ENCODE data around the gene RNF213.
A peak's percentile ranks its signal among the peaks of the same experiment; 100 is the strongest.

The RNF213 gene

DNA sequence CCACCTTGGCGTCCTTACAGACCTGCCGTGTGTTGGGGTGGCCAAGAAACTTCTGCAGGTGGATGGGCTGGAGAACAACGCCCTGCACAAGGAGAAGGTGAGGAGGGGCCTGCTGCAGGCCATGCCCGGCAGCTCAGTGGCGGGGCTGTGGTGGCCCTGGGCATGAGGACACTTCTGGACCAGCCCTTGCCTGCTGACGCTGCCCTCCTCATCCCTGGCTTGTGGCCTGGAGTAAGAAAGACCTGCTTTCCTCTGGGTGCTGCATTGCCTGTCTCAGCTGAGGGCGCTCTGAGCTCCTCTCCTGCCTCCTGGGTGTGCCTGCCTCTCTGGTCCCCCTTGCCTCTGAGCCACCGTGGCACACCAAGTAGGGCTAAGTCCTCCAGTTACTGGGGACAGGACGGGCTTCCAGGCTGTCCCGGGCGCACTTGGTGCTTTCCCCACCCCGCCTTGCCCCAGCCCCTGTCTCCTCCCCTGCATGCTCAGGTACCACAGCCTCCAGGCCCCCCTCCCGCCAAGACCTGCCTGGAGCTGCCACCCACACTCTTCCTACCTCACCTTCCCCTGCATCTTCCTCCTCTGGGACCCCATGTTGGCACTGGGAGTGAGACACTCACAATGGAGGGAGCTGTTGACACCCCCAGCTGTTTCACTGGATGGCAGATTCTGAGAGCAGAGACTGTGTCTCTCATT, 163.0 kb downstream of the RNF213 start:
- DNase-seq = no peak

GRCh38 chr17:80424261-80424660, 163.6 kb downstream of the RNF213 start:
- no peak for DNase-seq

DNA sequence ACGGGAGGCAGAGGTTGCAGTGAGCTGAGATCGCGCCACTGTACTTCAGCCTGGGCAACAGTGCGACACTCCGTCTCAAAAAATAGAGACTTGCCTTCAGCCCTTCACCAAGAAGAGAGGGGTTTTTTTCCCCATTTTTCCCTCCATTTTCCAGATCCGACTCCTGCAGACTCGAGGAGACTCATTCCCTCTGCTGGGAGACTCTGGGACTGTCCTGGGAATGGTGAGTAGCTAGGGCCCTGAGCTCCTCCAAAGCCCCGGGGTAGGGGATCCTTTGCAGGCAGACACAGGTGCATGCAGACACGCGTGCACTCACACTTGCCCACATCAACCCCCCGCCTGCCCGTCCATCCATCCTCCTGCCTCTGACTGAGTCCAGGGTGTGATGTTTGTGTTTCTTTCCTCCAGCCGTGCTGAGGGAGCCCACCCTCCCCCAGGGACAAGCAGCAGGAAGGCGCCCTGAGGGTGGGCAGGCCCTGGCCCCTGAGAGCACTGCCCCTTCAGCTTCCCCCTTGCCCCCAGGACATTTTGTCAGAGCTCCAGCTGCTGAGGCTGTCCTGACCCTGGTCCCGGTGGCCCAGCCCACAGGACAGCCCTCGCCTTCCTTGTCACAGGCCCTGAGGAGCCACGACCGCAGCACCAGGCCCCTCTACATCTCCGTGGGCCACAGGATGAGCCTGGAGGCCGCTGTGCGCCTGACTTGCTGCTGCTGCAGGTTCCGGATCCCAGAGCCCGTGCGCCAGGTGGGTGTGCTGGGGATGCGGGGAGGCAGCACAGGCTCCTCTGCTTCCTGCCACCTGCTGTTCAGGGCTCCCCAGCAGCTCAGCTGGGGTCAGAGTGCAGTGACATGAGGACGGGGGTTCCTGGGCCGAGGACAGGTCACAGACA, 164.5 kb downstream of the RNF213 start:
- DNase-seq = no peak

DNA sequence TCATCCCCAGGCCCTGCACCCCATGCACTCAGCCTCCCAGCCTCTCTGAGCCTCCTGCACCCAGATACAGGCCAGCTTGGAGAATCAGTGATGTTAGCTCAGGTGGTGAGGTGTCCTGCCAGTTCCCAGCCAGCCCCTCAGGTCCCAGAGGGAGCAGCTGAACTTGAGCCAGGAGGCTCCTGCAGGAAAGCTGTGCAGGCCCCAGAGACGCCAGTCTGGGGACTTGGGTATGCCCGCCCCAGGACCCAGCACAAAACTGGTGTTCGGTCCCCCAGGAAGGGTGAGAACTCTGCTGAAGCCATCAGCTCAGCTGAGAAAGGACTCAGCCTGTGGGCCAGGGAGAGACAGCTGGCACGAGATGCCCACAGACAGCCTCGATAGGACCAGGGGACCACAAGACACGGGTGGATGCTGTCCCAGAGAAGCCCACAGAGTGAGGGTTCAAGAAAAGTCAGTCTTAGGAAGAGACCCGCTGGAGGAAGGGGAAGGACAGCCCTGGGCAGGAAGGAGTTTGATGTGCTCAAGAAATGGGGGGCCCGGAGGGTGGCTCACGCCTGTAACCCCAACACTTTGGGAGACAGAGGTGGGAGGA, 165.3 kb downstream of the RNF213 start:
- no peak for DNase-seq

- DNase-seq = peak; percentile 10
These were observed 166.1 kb downstream of the RNF213 start for GRCh38 chr17:80426671-80427326.

DNA sequence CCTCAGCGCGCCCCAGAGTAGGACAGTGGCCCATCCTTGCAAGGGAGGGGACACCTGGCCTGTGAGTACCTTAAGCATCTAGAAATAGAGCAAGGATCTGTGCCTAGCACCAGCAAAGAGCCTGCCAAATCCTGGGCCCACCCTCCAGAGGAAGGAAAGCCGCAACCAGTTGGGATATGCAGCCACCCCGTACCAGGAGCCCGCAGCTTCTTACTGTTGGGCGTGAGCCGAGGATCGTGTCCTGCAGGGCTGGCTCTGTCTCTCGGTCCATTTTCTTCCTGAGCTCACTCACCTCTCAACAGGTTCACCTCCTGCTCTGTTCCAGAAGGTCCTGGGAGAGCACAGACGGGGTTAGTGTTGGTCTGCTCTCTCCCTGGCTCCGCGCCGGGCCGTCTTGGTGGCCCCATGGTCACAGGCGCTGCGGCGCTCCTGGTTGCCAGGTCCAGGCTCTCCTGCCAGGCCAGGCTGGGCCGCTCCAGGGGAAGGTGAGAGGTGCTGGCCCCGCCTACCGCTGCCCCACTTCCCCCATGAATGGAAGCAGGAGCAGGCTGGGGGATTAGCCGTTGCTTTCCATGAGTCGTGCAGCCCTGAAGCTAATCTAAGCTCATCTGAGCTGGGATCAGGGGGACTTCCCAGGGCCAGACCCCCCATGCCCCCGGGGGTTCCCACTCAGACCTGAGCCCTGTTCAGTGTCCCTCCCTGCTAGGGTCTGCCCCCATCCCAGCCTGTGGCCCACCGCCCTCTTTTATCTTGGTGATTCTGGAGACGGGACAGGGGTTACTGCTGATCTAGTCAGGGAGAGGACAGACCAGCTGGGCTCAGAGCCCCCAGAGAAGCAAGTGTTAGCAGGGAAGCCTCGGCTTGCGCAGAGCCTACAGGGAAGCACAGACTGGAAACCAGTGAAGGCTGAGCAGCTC, 167.0 kb downstream of the RNF213 start:
- no peak for DNase-seq

GRCh38 chr17:80428363-80428762, 167.7 kb downstream of the RNF213 start:
- no peak for DNase-seq

DNA sequence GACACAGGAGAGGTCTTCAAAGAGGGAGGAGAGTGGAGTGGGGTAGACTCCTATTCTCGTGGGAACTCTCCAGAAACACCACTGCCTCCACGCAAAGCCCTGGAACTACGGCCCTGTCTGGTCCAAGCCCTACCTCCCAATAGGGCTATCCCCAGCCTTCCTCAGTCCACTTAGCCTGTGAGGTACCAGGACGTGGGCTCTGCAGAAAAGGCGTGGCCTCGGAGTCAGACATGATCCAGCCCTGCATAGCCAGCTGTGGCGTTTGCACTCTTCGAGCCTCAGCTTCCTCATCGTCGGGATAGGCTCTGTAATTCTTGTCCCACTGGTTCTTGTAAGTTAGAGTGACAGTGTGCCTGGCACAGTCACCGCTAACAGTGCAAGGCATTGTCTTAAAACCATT, 168.1 kb downstream of the RNF213 start:
- no peak for DNase-seq

DNA sequence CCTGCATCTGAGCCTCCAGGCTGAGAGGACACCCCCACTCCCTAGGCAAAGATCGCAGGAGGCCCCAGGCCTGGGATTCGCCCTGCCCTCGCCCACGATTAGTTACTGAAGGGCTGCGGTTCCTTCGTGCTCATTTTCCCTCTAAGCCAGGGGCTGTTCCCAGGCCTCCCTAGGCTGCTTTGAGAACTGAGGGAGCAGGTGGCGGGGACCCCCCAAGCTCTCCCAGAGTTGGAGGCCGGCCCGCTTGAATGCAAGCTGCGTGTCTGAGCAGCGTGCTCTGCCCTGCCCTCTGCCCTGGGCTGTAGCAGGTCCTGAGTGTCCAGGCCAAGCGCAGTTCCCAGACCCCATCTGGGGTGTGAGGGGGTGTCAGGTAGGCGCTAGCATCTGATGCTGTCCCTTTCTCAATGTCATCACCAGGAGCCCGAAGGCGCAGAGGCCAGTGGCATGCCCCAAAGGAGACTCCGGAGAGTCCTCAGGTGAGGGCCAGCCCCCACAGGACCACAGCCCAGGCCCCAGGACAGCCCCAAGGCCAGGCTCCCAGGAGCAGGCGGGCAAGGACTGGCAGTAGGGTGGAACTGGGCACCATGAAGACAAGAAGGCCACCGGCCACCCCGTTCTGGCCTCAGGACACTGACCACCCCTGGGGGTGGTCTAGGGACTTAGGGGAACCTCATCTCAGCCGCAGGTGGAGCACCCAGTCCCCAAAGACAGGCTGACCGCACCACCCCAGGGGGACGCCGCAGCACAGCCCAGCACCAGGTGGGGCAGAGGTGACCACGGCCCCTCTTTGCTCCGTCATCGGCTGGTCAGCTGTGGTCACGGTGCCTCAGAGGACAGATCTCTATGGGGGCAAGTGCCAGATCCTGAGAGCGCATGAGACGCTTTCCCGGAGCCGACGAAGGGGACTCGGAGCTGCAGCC, 169.0 kb downstream of the RNF213 start:
- no peak for DNase-seq

- peak; percentile 21 for DNase-seq
These were observed 170.0 kb downstream of the RNF213 start for GRCh38 chr17:80430446-80431245.

DNA sequence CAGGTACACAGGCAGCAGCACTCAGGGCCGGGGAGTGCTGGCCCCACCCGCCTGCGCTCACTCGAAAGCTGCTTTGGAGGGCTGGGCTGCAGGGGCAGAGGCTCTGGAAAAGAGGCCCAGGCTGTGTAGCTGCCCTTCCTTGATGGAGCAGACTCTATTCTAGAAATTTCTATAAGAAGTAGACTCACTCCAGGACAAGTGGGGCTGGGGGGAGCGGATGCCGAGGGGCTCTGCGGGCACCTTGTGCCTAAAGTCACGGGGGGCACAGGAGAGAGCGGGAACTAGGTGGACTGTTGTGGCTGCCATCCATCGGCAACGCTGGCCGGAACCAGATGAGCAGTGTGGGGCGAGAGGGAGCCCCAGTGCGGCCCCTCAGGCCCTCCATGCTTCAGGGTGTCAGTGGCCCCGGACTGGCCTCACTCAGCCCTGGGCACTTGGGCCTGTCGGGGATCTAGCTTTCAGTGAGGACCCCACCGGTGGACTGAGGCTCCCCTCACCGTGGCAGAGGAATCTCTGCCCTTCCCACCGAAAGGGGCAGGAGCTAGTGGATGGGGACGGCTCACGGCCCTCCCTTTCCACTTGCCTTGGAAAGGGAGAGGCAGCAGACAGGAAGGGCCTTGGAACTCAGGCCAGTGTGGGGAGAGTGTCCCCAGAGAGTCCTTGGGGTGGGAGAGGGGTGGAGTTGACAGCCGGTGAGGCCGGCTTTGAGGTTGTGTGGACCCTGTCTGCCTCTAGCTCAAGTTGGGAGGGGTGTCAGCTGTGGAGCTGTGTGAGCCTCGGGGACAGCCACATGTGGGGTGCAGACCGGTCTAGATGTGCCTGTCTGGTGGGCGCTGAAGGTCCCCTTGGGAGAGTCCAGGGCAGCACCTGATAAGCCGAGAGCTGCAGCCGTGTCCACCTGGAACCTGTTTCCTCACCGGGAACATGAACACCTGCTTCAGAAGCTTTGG, 170.9 kb downstream of the RNF213 start:
- no peak for DNase-seq

DNA sequence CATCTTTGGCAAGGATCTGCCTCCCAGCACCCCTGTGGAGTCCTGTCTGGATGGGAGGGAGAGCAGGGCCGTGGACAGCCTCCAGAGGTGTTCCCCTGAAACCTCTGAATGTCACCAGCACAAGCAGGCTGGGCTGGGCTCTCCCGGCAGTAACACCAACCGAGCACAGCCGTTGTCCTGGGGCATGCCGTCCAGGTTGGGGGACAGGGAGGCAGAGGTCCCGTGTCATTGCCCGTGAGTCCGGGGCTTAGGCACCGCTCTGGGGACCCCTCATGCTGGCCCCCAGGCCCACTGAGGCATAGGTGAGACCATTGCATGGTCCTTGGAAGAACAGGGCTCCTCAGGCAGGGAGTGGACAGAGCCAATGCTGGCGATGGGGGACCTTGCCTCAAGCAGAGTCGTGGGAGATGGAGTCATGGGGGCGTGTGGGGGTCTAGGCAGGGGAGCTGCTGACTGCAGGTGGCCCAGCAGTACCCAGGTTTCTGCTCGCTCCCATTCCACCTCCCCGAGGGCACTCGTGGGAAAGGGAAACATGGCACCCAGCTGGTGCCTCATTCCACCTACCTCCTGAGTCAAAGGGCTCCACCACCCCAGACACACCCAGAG, 171.8 kb downstream of the RNF213 start:
- no peak for DNase-seq

DNA sequence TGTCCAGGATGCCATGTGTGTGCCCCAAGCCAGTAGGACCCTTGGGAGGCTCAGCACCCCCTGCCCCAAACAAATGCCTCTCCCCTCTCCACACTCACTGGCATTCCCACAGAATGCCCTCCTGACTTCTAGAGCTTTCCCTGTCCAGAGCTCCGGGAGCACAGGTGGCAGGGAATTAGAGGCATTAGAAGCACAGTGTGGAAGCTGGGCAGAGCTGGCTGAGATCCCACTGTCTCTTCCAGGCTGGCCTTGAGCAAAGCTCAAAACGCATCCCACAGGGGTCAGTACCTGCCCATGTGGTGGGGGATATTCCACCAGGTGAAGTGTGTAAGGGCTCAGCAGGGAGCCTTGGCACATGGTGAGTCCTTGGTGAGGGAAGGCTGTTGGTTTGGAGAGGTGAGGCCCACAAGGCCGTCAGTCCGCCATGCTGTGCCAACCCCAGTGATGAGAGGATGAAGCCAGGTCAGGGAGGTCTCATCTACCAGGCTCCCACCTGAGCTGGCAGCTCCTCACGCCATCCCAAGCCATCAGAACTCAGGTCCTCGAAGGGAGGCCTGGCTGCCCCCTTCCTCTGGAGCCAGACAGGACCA, 172.4 kb downstream of the RNF213 start:
- no peak for DNase-seq

GRCh38 chr17:80433916-80434666, 173.4 kb downstream of the RNF213 start:
- no peak for DNase-seq

DNA sequence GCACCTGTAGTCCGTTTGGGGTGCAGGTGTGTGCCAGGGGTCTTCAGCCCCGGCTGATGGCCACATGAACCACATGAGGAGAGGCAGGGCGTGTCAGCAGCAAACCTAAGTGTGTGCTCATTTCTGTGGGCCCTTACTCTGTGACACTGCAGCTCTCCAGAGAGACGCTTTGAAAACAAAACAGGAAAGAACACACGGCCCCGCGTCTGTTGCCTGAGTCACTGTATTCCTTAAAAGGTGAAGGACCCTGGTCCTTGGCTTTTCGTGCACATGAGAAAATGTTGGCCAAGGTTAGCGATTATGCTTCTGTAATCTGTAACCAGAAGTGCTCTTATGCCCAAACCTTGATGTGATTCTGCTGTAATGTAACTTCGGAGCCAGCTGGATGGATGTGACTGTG, 176.9 kb downstream of the RNF213 start:
- DNase-seq = no peak

DNA sequence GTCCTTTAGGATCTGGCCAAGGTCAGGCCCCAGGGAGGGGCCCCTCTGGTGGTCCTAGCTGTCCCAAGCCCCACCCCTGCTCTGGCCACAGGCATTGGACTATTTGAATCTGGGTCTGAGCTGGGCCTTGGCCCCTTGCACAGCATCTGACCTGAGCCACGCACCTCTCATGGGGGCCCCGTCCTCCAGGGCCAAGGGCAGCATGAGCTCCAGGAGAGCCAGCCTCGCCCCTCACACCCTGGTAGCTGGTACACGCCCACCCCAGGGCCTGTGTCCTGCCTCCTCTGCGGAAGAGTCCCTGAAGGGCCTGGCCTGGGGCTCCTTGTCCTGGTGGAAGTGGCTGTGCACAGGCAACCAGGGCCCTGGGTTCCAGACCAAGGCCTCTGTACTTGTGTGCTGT, 178.2 kb downstream of the RNF213 start:
- no peak for DNase-seq

- no peak for DNase-seq
These were observed 178.8 kb downstream of the RNF213 start for GRCh38 chr17:80439499-80439898.
